RWPE2 (cell line): ENCODE data around the gene IZUMO1.

Source experiments
- ATAC-seq: fragments of 200-7000 bp; cut with Tn5 transposase; 3 replicates; pipeline ENCODE4 v1.9.1; 2021; ENCODE audit warnings: low read depth
- DNase-seq: peaks from one replicate; pipeline ENCODE4 v3.0.0-alpha.2; 2020; ENCODE audit warnings: low spot score
- H3K27ac ChIP-seq: fragments of 450-650 bp; 2 replicates; pipeline ENCODE4 v1.5.1; 2017; ENCODE audit warnings: mild to moderate bottlenecking; ENCODE audit not compliant: poor library complexity, severe bottlenecking
- H3K27me3 ChIP-seq: fragments of 250-450 bp; sonication (Bioruptor Pico); 2 replicates; pipeline ENCODE4 v1.5.1; 2021; ENCODE audit warnings: mild to moderate bottlenecking, moderate library complexity; ENCODE audit not compliant: insufficient read depth, poor library complexity, severe bottlenecking
- H3K36me3 ChIP-seq: fragments of 250-450 bp; sonication (Bioruptor Pico); 2 replicates; pipeline ENCODE4 v1.5.1; 2020; ENCODE audit warnings: low read depth, mild to moderate bottlenecking, moderate library complexity
- H3K4me1 ChIP-seq: fragments of 250-450 bp; sonication (Bioruptor Pico); 2 replicates; pipeline ENCODE4 v1.5.1; 2021; ENCODE audit warnings: mild to moderate bottlenecking, moderate library complexity; ENCODE audit not compliant: insufficient read depth, poor library complexity, severe bottlenecking
- H3K4me3 ChIP-seq: fragments of 250-450 bp; sonication (Bioruptor Pico); 2 replicates; pipeline ENCODE4 v1.5.1; 2021; ENCODE audit warnings: mild to moderate bottlenecking, moderate library complexity; ENCODE audit not compliant: severe bottlenecking
- H3K9me3 ChIP-seq: fragments of 250-450 bp; sonication (Bioruptor Pico); 2 replicates; pipeline ENCODE4 v1.5.1; 2021; ENCODE audit warnings: mild to moderate bottlenecking, moderate library complexity; ENCODE audit not compliant: severe bottlenecking
- CTCF ChIP-seq: fragments of 450-650 bp; IDR thresholded peaks from one replicate; pipeline ENCODE4 v1.5.1; 2017; ENCODE audit warnings: mild to moderate bottlenecking, moderate library complexity; ENCODE audit not compliant: poor library complexity, severe bottlenecking

The IZUMO1 gene

GRCh38 chr19:48752496-48753365, 6.0 kb upstream of the IZUMO1 start, which contains the start of gene FUT1:
TSS of gene FUT1 (minus strand) at chr19:48752641. CDS start at chr19:48751281, 1,360 bp downstream.
- DNase-seq (peak; percentile 94), ATAC-seq (peak; percentile 89)
- peak within 1 kb of the TSS; percentile 65 for H3K4me3 ChIP-seq
- no peaks in the 10 kb centered on the region for H3K27me3 ChIP-seq
- peak within 1 kb of the TSS; percentile 70 for H3K27ac ChIP-seq
- peak; percentile 9 for TF ChIP-seq CTCF
- peaks cover 31% of the 10 kb centered on the region for H3K36me3 ChIP-seq
- no peaks in the 10 kb centered on the region for H3K9me3 ChIP-seq
- peaks cover 7% of the 10 kb centered on the region for H3K4me1 ChIP-seq

GRCh38 chr19:48751845-48752495, 5.3 kb upstream of the IZUMO1 start:
- peaks cover 39% of the 10 kb centered on the region for H3K36me3 ChIP-seq
- DNase-seq (no peak), ATAC-seq (no peak; the same call in 2 of the 3 replicates)
- peaks cover 7% of the 10 kb centered on the region for H3K4me1 ChIP-seq
- H3K4me3 ChIP-seq = peak overlapping the region; percentile 65
- no peaks in the 10 kb centered on the region for H3K27me3 ChIP-seq
- peak overlapping the region; percentile 70 for H3K27ac ChIP-seq
- no peaks in the 10 kb centered on the region for H3K9me3 ChIP-seq
- TF ChIP-seq CTCF = no peak

GRCh38 chr19:48750771-48751504, 4.2 kb upstream of the IZUMO1 start:
- no peak overlapping the region for H3K4me3 ChIP-seq
- peak overlapping the region; percentile 70 for H3K27ac ChIP-seq
- H3K4me1 ChIP-seq = peaks cover 7% of the 10 kb centered on the region
- H3K9me3 ChIP-seq = no peaks in the 10 kb centered on the region
- no peak for TF ChIP-seq CTCF
- no peaks in the 10 kb centered on the region for H3K27me3 ChIP-seq
- peaks cover 40% of the 10 kb centered on the region for H3K36me3 ChIP-seq
- ATAC-seq (no peak), DNase-seq (no peak)

GRCh38 chr19:48750351-48750750, 3.6 kb upstream of the IZUMO1 start:
- H3K4me3 ChIP-seq = no peak overlapping the region
- no peaks in the 10 kb centered on the region for H3K27me3 ChIP-seq
- peaks cover 40% of the 10 kb centered on the region for H3K36me3 ChIP-seq
- no peak overlapping the region for H3K27ac ChIP-seq
- ATAC-seq (no peak), DNase-seq (no peak)
- H3K4me1 ChIP-seq = peaks cover 4% of the 10 kb centered on the region
- H3K9me3 ChIP-seq = no peaks in the 10 kb centered on the region
- no peak for TF ChIP-seq CTCF
